Heart right ventricle (tissue), 16 donors: ENCODE measurements around the gene TMPRSS5. TPM values are rescaled to one million over a fixed set of nuclear protein-coding genes. Genes with fewer than 3 reads are reported as not detected.

ENCODE experiments used
- ATAC-seq, 8 donors: fragments of 200-7000 bp; cut with Tn5 transposase; one replicate each; pipeline ENCODE4 v1.9.1; 2020; ENCODE audit warnings: mild to moderate bottlenecking in 8 of 8, moderate library complexity in 8 of 8, moderate number of reproducible peaks in 1 of 8
- DNase-seq, 2 donors: peaks; one replicate each; pipeline ENCODE4 v3.0.0-alpha.2; 2020
- H3K27ac ChIP-seq, 10 donors: fragments of 200-600 bp; sonication (generic) in 2 of 10; one replicate each; pipeline versions ENCODE4 v1.5.0 to v1.8.0; 2020 to 2022; ENCODE audit warnings: mild to moderate bottlenecking in 3 of 10
- H3K27me3 ChIP-seq, 7 donors: fragments of 200-600 bp; one replicate each; pipeline ENCODE4 v1.8.0; 2021 to 2022; ENCODE audit warnings: mild to moderate bottlenecking in 2 of 7
- H3K36me3 ChIP-seq, 9 donors: fragments of 200-600 bp; sonication (generic) in 1 of 9; one replicate each; pipeline versions ENCODE4 v1.5.0 to v1.8.0; 2020 to 2022; ENCODE audit warnings: mild to moderate bottlenecking in 2 of 9
- H3K4me1 ChIP-seq, 9 donors: fragments of 200-600 bp; sonication (generic) in 1 of 9; one replicate each; pipeline versions ENCODE4 v1.5.0 to v1.8.0; 2020 to 2022; ENCODE audit warnings: mild to moderate bottlenecking in 4 of 9
- H3K4me3 ChIP-seq, 10 donors: fragments of 200-600 bp; sonication (generic) in 2 of 10; one replicate each; pipeline versions ENCODE4 v1.5.0 to v1.8.0; 2020 to 2022; ENCODE audit warnings: mild to moderate bottlenecking in 7 of 10, moderate library complexity in 2 of 10
- H3K9me3 ChIP-seq, 11 donors: fragments of 200-600 bp in 10 of 11; sonication (generic) in 2 of 11; one replicate each; pipeline versions ENCODE4 v1.5.0 to v1.8.0; 2013 to 2022; ENCODE audit warnings: mild to moderate bottlenecking in 2 of 11, control low read depth in 1 of 11, moderate library complexity in 1 of 11
- CTCF ChIP-seq, 9 donors: fragments of 200-600 bp; sonication (generic) in 2 of 9; IDR thresholded peaks; one replicate each; pipeline versions ENCODE4 v1.5.0 to v1.8.0; 2021 to 2022; ENCODE audit warnings: antibody characterized with exemption in 9 of 9, mild to moderate bottlenecking in 5 of 9, moderate library complexity in 1 of 9
- WGBS, 2 donors: extraction: QIAGEN DNeasy Blood & Tissue Kit; methylation state at CpG; one replicate each; pipeline ENCODE4 v1.1.7; 2013; ENCODE audit warnings: inconsistent platforms in 1 of 2; 5-methylcytosine and 5-hydroxymethylcytosine counted together
- intact Hi-C, 10 donors: fragments of 100-400 bp; cut with DNase I; formaldehyde crosslinking; loops; one replicate each; pipeline versions ENCODE4 v1.11.1 to v1.14.2; 2022
- polyA plus RNA-seq, 2 donors: library from polyadenylated mRNA; stranded (reverse); fragments of 200-250 nt; gene quantifications; one replicate each; pipeline ENCODE4 v1.2.3, GENCODE V29; 2013
- total RNA-seq, 10 donors: library from RNA; stranded (reverse); fragmentation: NEBNext Ultra II Directional in 3 of 10; extraction: Animal tissue kit (Norgen Biotek cat#: 25700) in 3 of 10; gene quantifications; one replicate each; pipeline versions ENCODE4 v1.2.1 to v1.2.4, GENCODE V29; 2021 to 2023
- donor health status: Arrhythmogenic right ventricular cardiomyopathy.
- donor health status: ischemic (EF 13 %, LVEDD 7.1; RV severe dilation, severe dysfunction).
- donor health status: healthy with polysubstance abuse.
- donor health status: DM: no; HTN: yes; CAD: no.
- donor health status: DM: no; HTN: no; CAD: no.
- donor health status: ischemic (EF 25% LVEDD 6.9; RV normal size, moderate dysfunction).
- donor health status: ischemic (EF 25% LVEDD 5.7; RV mildly dilated, moderate dysfunction).
- donor health status: healthy.
- donor health status: DM: yes; HTN: yes; CAD: no.
- donor health status: Ischemic cardiomyopathy.
- donor health status: ischemic (EF 35%, LVEDD 5.7; RV mildly dilated, moderate dysfunction).
- donor health status: nonischemic (EF 11% LVEDD 7.7; RV severe dilation, severe dysfunction).
- donor health status: DM: yes; HTN: yes; CAD: no.
- donor health status: PGD.
- donor health status: ischemic (EF 29% LVEDD 5.4; RV normal size, mild dysfunction).
- donor health status: nonischemic (EF 23%, LVEDD 6.1; RV moderate dilation, normal function).

TMPRSS5 gene
- total and polyA plus RNA-seq, 12 donors = 0.36 to 1.9 (median 0.48) TPM

GRCh38 chr11:113649311-113649710, 56.8 kb downstream of the TMPRSS5 start:
- ATAC-seq (no peak), DNase-seq (no peak)
- WGBS, 2 donors = 90 to 96% methylated on average over 20 of the region's 20 CpGs
- Histone ChIP-seq H3K36me3 (no peaks in the 10 kb centered on the region), H3K27ac (no peak overlapping the region), H3K9me3 (peaks cover 0 to 17% (median 0%) of the 10 kb centered on the region in 11 donors), H3K4me1 (peaks cover 0 to 7% (median 0%) of the 10 kb centered on the region in 9 donors), H3K27me3 (no peaks in the 10 kb centered on the region), H3K4me3 (no peak overlapping the region)
- TF ChIP-seq CTCF (IDR thresholded peaks at IDR 0.05) = no peak
- intact Hi-C loops = no loop called here

GRCh38 chr11:113647856-113648255, 58.3 kb downstream of the TMPRSS5 start:
- no peaks in the 10 kb centered on the region for H3K27me3 ChIP-seq
- no peaks in the 10 kb centered on the region for H3K36me3 ChIP-seq
- intact Hi-C loops = no loop called here
- ATAC-seq = no peak
- no peak for TF ChIP-seq CTCF (IDR thresholded peaks at IDR 0.05)
- H3K4me3 ChIP-seq = no peak overlapping the region
- WGBS, 2 donors = 92 to 93% methylated on average over 4 of the region's 4 CpGs
- no peak overlapping the region for H3K27ac ChIP-seq
- peaks cover 0 to 7% (median 0%) of the 10 kb centered on the region in 9 donors for H3K4me1 ChIP-seq
- peaks cover 0 to 17% (median 0%) of the 10 kb centered on the region in 11 donors for H3K9me3 ChIP-seq
- no peak for DNase-seq

- no peak overlapping the region for H3K4me3 ChIP-seq
- WGBS, 2 donors = 67 to 78% methylated on average over 3 of the region's 3 CpGs
- no peaks in the 10 kb centered on the region for H3K36me3 ChIP-seq
- no peak for DNase-seq
- peaks cover 0 to 17% (median 0%) of the 10 kb centered on the region in 11 donors for H3K9me3 ChIP-seq
- intact Hi-C loops = no loop called here
- no peak for ATAC-seq
- H3K4me1 ChIP-seq = peaks cover 0 to 7% (median 0%) of the 10 kb centered on the region in 9 donors
- H3K27ac ChIP-seq = no peak overlapping the region
- TF ChIP-seq CTCF (IDR thresholded peaks at IDR 0.05) = no peak
- no peaks in the 10 kb centered on the region for H3K27me3 ChIP-seq
Observed at GRCh38 chr11:113647108-113647507, 59.0 kb downstream of the TMPRSS5 start.

GRCh38 chr11:113645593-113646349, 60.3 kb downstream of the TMPRSS5 start:
- ATAC-seq (no peak), DNase-seq (no peak)
- Histone ChIP-seq H3K27me3 (no peaks in the 10 kb centered on the region), H3K9me3 (peaks cover 0 to 12% (median 0%) of the 10 kb centered on the region in 11 donors), H3K4me1 (peaks cover 0 to 7% (median 0%) of the 10 kb centered on the region in 9 donors), H3K27ac (no peak overlapping the region), H3K4me3 (no peak overlapping the region), H3K36me3 (no peaks in the 10 kb centered on the region)
- no peak for TF ChIP-seq CTCF (IDR thresholded peaks at IDR 0.05)
- intact Hi-C loops = no loop called here
- 58 to 63% methylated on average over 5 of the region's 5 CpGs for WGBS, 2 donors
